ENCODE results near the gene ADGRF5.

- TF ChIP-seq CTCF (IDR thresholded peaks at IDR 0.05; ENCODE audit: low read length): no peak
- no peak for TF ChIP-seq EZH2 (IDR thresholded peaks at IDR 0.05; ENCODE audit: borderline replicate concordance, low read length)
These were observed 57.9 kb downstream of the ADGRF5 start for GRCh38 chr6:46863791-46864190.
